ENCODE results near the gene NBPF26.
"Not testable (repeated sequence)": the region's sequence is repeated elsewhere in the genome, so short reads cannot be mapped to it uniquely, and the experiment has no call there.

The NBPF26 gene

DNA sequence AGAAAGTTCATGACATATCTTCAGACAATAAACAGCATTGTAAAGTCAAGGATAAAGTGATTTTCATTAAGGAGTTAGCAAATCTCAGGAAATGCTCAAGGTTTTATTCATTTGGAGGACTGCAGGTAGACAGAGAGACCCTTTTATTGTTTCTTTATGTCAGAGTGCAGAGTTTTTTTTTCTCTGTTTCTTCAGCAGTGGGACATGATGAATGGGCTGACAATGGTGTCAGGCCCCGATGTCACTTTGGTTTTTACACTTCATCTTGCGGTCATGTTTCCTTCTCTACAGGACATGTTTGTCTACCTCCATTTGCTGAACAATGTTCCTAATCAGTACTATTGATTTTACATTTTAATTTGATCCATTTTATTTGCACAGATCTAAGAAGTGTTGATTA is 134.4 kb downstream of the NBPF26 start:
- not testable (repeated sequence) for DNase-seq (ENCODE audit: low spot score)

DNA sequence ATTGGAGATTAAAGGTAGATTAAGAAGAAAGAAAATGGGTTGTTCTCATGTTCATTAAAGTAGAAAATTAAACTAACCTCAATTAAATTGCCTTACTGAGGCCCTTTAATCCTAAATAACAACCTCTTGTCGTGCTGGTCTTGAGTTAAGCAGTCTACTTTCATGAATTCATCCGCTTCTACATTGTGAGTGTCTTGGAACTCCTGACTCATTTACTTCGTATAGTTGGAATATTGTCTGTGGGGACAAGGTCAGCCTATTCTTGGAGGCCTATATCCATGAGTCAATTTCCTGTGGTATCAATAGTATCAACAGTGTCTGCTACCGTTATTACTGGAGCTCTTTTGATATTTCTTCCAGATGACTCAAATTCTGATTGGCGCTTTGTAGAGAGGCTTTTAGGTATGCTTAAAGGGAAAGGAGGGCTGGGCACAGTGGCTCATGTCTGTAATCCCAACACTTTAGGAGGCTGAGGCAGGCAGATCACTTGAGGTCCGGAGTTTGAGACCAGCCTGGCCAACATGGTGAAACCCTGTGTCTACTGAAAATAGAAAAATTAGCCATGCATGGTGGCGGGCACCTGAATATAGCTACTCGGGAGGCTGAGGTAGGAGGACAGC is 136.0 kb downstream of the NBPF26 start:
- DNase-seq (ENCODE audit: low spot score) = not testable (repeated sequence)

GRCh38 chr1:120878206-120878605 is 154.5 kb downstream of the NBPF26 start:
- not testable (repeated sequence) for DNase-seq (ENCODE audit: low spot score)

- DNase-seq (ENCODE audit: low spot score) = not testable (repeated sequence)
Observed at GRCh38 chr1:120880056-120880455, 156.3 kb downstream of the NBPF26 start.

DNA sequence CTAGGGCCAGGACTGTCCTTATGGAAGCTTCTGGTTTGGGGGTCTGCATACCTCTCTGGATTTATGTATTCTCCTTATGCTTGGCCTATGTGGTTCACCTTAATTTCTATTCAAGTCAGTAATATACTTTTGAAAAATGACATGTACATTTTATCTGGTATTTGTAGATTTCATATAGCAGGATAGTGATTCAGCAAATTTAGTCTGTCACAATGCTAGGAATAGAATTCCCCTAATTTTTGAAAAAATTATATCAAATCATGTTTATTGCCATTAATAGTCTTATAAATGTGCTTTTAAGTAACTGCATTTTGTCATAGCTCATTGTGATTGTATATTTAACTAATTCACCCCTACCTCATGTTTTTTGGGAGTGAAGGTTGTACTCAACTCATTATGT is 158.2 kb downstream of the NBPF26 start:
- DNase-seq (ENCODE audit: low spot score) = not testable (repeated sequence)
